SU-DHL-6 (cell line): ENCODE data around the gene TFIP11.

Experiments
- H2AFZ ChIP-seq: fragments of 200-600 bp; sonication (generic); 2 replicates; pipeline ENCODE4 v1.6.1; 2014; ENCODE audit warnings: low read depth, mild to moderate bottlenecking, moderate library complexity, mixed read lengths, antibody characterized with exemption, low read length; ENCODE audit not compliant: severe bottlenecking
- H3F3A ChIP-seq: fragments of 200-600 bp; shearing (Covaris generic); 2 replicates; pipeline ENCODE4 v1.6.0; 2016; ENCODE audit warnings: antibody characterized with exemption, mild to moderate bottlenecking; ENCODE audit not compliant: insufficient read depth
- H3K27ac ChIP-seq: fragments of 200-600 bp; sonication (generic); 2 replicates; pipeline ENCODE4 v1.5.1; 2016; ENCODE audit warnings: low read depth, mild to moderate bottlenecking, low read length, moderate library complexity, mixed read lengths
- H3K27me3 ChIP-seq: fragments of 200-600 bp; sonication (generic), shearing (Covaris generic); 2 replicates; pipeline ENCODE4 v1.6.0; 2014; ENCODE audit warnings: mild to moderate bottlenecking, low read length
- H3K36me3 ChIP-seq: fragments of 200-600 bp; sonication (generic); 2 replicates; pipeline ENCODE4 v1.6.1; 2014; ENCODE audit warnings: mild to moderate bottlenecking, low read length, mixed read lengths
- H3K4me2 ChIP-seq: fragments of 300-600, 200-600 bp; shearing (Covaris generic), sonication (generic); 2 replicates; pipeline ENCODE4 v1.6.0; 2014; ENCODE audit warnings: low read length, low read depth, mild to moderate bottlenecking; ENCODE audit not compliant: poor library complexity, severe bottlenecking
- H3K4me3 ChIP-seq: fragments of 200-600 bp; sonication (generic); 2 replicates; pipeline ENCODE4 v1.5.1; 2014; ENCODE audit warnings: antibody characterized with exemption, low read length, mild to moderate bottlenecking, mixed read lengths; ENCODE audit not compliant: insufficient read depth, poor library complexity, severe bottlenecking
- H3K79me2 ChIP-seq: fragments of 200-600 bp; sonication (generic); 2 replicates; pipeline ENCODE4 v1.6.1; 2014; ENCODE audit warnings: mild to moderate bottlenecking, low read length, moderate library complexity; ENCODE audit not compliant: insufficient read depth
- H3K9ac ChIP-seq: fragments of 200-600 bp; sonication (generic); 2 replicates; pipeline ENCODE4 v1.7.0; 2014; ENCODE audit warnings: mild to moderate bottlenecking, low read length
- H3K9me2 ChIP-seq: fragments of 200-600 bp; sonication (generic); replicated peaks from 2 replicates; pipeline ENCODE4 v1.6.1; 2014; ENCODE audit warnings: low read length; ENCODE audit not compliant: insufficient read depth
- H3K9me3 ChIP-seq: fragments of 200-600 bp; sonication (generic); 2 replicates; pipeline ENCODE4 v1.6.1; 2014; ENCODE audit warnings: low read length, mixed read lengths; ENCODE audit not compliant: insufficient read depth
- H4K20me1 ChIP-seq: fragments of 200-600 bp; sonication (generic); 2 replicates; pipeline ENCODE4 v1.6.1; 2014; ENCODE audit warnings: low read depth, mild to moderate bottlenecking, antibody characterized with exemption, low read length, moderate library complexity, mixed read lengths
- CTCF ChIP-seq: fragments of 200-600 bp; sonication (generic); IDR thresholded peaks from one replicate; pipeline ENCODE4 v1.5.1; 2017; ENCODE audit warnings: antibody characterized with exemption, mild to moderate bottlenecking, low read length, moderate library complexity; ENCODE audit not compliant: insufficient read depth, poor library complexity, severe bottlenecking
- EZH2phosphoT487 ChIP-seq: fragments of 200-600 bp; sonication (generic), shearing (Covaris generic); conservative IDR thresholded peaks from 2 replicates; pipeline ENCODE4 v1.6.1; 2018; ENCODE audit warnings: mild to moderate bottlenecking, antibody characterized with exemption, low read length, moderate library complexity, mixed read lengths

The TFIP11 gene

GRCh38 chr22:26487996-26488395, 24.3 kb downstream of the TFIP11 start:
- Histone ChIP-seq H3K9ac (no peak overlapping the region), H3K9me2 (no peaks in the 10 kb centered on the region), H3K27ac (no peak overlapping the region), H3K36me3 (peaks cover 11% of the 10 kb centered on the region; the same call in 1 of the 2 replicates), H3K79me2 (peaks cover 31% of the 10 kb centered on the region), H3K4me2 (no peak overlapping the region), H4K20me1 (no peaks in the 10 kb centered on the region), H3K27me3 (no peaks in the 10 kb centered on the region), H3K4me3 (no peak overlapping the region), H2AFZ (no peak overlapping the region), H3F3A (no peaks in the 10 kb centered on the region; the same call in 1 of the 2 replicates), H3K9me3 (no peaks in the 10 kb centered on the region)
- TF ChIP-seq EZH2phosphoT487 (no peak), CTCF (no peak)

GRCh38 chr22:26486394-26486793, 25.9 kb downstream of the TFIP11 start:
- no peak overlapping the region for H2AFZ ChIP-seq
- H3K27me3 ChIP-seq: no peaks in the 10 kb centered on the region
- H3F3A ChIP-seq: peaks cover 13% of the 10 kb centered on the region
- no peaks in the 10 kb centered on the region for H4K20me1 ChIP-seq
- no peaks in the 10 kb centered on the region for H3K9me3 ChIP-seq
- H3K27ac ChIP-seq: no peak overlapping the region
- no peak overlapping the region for H3K4me3 ChIP-seq
- H3K79me2 ChIP-seq: peaks cover 37% of the 10 kb centered on the region
- H3K36me3 ChIP-seq: peaks cover 10% of the 10 kb centered on the region; the same call in 1 of the 2 replicates
- H3K4me2 ChIP-seq: no peak overlapping the region
- no peak overlapping the region for H3K9ac ChIP-seq
- TF ChIP-seq CTCF (no peak), EZH2phosphoT487 (no peak)
- H3K9me2 ChIP-seq: no peaks in the 10 kb centered on the region

GRCh38 chr22:26485806-26486390, 26.4 kb downstream of the TFIP11 start:
- H3K4me2 ChIP-seq: peak overlapping the region; percentile 98

More at GRCh38 chr22:26485806-26486390, 26.4 kb downstream of the TFIP11 start:
- Histone ChIP-seq H3K9me2 (no peaks in the 10 kb centered on the region), H3K9ac (no peak overlapping the region), H3K79me2 (peaks cover 37% of the 10 kb centered on the region), H3K4me3 (no peak overlapping the region), H3F3A (peaks cover 18% of the 10 kb centered on the region), H2AFZ (no peak overlapping the region), H3K27me3 (no peaks in the 10 kb centered on the region), H3K27ac (no peak overlapping the region), H4K20me1 (no peaks in the 10 kb centered on the region), H3K9me3 (no peaks in the 10 kb centered on the region), H3K36me3 (peaks cover 5% of the 10 kb centered on the region; the same call in 1 of the 2 replicates)
- TF ChIP-seq EZH2phosphoT487: no peak
- no peak for TF ChIP-seq CTCF
